CD4-positive, alpha-beta T cell treated with Interleukin-2 at 100 ng/mL for 4 hours (primary cell): ENCODE results near the gene IRGQ.
"Not testable (repeated sequence)": the region's sequence is repeated elsewhere in the genome, so short reads cannot be mapped to it uniquely, and the experiment has no call there.

Experiments
- DNase-seq: peaks from one replicate; pipeline ENCODE4 v3.0.0-alpha.2; 2020; ENCODE audit warnings: low spot score

The IRGQ gene

DNA sequence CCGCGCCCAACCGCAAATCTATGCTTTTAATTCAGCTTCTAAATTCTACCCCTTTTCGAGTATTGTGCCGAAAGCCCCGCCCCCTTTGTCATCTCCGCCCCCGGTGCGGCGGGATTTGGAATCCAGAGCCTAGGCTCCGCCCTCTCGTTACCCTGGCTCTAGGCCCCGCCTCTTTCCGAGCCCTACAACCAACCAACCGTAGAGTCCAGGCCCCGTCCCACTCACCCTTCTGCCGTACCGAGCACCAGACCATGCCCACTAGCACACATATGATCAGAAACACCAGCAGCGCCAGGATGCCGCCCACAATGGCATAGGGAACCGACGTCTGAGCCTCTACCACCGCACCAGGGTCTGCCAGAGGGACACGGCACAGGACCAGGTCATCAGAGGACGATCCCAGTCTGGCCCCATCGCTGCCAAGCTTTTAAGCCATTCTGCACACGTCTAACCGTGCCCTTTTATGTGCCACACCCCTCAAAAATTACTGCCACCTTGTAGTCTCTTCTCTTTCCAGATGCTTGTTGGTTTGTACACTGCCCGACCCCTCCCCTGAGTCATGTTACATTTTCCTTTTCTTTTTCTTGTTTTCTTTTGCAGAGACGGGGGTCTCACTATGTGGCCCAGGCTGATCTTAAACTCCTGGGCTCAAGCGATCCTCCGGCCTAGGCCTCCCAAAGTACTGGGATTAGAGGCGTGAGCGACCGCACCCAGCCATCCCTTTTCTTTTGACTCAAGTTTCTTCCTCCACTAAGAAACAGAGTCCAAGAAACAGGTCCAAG, 28.1 kb upstream of the IRGQ start:
- no peak for DNase-seq

DNA sequence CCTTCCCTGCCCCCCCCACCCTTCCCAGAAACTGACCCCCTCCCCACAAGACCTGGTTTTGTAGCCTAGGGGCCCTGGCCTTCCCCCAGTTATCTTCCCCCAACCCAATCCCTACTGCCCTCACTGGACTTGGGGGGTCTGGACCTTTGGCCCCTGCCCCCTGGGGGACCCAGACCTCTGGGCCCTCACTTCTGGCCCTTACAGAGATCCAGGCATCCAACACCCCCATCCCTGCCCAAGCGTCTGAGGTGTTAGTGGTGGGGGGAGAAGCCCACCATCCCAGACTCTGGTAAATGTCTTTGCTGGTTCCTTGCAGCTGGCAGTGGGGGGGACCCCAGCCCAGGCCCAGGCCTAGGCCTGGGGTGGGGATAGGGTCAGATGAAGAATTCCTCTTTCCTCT, 27.0 kb upstream of the IRGQ start:
- no peak for DNase-seq

GRCh38 chr19:43622070-43622469, 26.1 kb upstream of the IRGQ start:
- DNase-seq = no peak

DNA sequence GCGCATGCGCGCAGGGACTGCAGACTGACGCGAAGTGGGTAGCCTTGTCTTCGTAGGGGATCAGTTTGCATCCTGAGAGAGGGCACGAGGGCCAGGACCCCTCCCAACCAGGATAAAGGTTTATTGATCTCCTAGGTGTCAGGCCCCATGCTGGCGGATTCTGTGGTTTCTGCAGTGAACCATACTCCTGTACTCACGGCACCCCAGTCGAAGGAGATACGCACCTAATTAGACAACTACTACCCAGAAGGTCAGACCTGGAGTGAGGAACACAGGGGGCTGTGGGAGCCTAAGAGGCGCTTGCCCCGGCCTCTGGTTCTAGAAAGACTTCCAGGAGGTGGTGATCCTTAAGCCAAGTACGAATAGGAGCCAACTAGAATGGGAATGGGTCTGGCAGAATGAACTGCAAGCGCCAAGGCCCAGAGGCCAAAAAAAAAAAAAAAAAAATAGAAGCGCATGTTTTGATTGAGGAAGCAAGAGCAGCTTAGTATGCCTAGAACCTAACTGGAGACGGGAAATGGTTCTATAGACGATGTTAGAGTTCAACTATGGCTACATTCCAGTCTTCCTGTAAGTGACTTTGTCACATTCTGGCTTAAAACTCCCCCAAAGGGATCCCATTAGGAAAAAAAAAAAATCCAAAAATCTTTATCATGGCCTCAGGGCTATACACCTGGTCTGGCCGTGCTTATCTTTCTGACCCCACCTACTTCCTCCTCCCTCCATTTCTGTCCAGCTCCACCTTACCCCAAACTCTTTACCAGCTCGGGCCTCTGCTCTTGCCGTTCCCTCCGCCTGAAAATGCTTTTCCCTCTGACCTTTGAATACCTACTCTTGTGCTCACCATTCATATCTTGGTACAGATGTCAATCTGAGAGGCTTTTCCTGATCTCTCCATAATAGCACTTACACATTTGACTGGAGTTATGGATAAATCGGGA, 24.4 kb upstream of the IRGQ start:
- no peak for DNase-seq

DNA sequence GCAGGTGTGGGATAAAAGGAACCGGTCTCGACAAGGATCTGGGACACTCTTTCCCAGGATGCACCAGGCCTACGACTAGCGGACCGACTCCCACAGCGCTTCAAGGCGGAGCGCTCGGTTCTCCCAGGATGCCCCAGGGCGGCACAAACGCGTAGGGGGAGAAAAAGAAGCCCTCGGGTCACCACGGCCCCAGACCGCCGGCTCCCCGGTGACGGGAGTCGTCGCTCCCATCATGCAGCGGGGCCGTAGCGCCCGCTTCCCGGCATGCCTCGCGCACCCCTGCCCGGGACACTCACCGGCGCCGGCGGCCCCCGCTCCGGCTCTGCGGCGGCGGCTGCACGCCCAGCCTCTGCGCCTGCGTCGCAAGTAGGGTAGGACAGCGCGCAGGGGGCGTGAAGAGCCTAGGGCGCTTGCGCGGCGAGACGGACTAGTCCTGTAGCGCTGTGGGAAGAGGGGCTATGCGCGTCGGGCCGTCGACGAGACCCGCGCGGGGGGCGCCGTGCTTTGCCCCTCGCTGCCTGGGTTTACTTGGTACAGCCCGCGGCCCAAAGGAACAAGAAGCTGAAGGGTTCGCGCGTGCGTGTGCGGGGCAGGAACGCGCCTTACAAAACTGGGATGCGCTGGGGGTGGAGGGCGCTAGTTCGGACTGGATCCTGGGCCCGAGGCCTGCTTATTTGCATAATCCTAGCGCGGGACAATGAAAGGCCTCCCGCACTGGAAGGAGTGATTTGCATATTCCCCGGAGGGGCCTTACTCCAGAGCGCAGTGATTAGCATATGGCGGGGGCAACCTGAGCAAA, 23.5 kb upstream of the IRGQ start, which contains the start of gene ZNF428:
ZNF428 (minus strand) TSS at position 368 of the 799 bp plus-strand sequence. CDS start 5,325 bp downstream, outside the sequence.
- DNase-seq = peak; percentile 88

GRCh38 chr19:43618921-43619261, 23.0 kb upstream of the IRGQ start:
- peak; percentile 34 for DNase-seq

- DNase-seq = no peak
Measured at GRCh38 chr19:43616954-43617353, 21.0 kb upstream of the IRGQ start.

- DNase-seq = no peak
Measured at GRCh38 chr19:43616306-43616705, 20.4 kb upstream of the IRGQ start.

DNA sequence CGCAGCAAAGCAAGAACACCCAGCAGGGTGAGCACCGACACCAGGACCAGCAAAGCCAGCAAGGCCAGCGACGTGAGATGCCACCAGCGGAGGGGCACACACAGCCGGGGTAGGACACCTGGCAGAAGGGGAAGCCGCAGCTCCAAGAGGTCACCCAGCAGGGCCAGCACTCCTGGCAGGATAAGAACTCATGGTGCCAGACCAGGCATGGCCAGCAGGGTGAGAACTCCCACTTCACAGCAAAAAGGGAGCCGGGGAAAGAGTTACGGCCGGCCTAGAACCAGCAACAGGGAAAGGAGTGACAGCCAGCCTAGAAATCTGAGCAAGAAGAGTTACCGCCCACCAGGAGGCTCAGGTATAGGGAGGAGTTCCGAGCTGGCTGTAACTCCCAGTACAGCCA, 16.4 kb upstream of the IRGQ start:
- DNase-seq = no peak

DNA sequence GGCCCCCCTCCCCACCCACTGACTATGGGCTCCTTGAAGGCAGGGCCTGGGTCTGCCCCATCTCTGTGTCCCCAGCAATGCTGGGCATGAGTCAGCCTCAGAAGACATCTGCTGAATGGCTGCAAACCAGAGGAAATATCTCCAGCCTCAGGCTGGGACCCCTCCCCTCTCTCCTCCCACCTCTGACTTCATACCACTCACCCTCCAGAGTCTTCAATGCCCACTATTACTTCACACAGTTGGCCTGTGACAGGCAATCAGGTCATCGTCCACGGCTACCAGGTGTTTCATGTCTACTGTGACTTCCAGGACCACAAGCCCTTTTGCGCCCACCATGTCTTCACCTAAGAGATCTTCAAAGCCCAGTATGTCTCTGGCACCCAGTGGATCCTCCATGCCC, 15.9 kb upstream of the IRGQ start, which contains the start of gene SRRM5:
SRRM5 (plus strand) TSS at position 301 of the 400 bp plus-strand sequence; CDS start at position 335, 34 bp downstream.
- DNase-seq = no peak

- DNase-seq = no peak
Measured at GRCh38 chr19:43610493-43610892, 14.6 kb upstream of the IRGQ start.

GRCh38 chr19:43609872-43610271, 13.9 kb upstream of the IRGQ start:
- no peak for DNase-seq

DNA sequence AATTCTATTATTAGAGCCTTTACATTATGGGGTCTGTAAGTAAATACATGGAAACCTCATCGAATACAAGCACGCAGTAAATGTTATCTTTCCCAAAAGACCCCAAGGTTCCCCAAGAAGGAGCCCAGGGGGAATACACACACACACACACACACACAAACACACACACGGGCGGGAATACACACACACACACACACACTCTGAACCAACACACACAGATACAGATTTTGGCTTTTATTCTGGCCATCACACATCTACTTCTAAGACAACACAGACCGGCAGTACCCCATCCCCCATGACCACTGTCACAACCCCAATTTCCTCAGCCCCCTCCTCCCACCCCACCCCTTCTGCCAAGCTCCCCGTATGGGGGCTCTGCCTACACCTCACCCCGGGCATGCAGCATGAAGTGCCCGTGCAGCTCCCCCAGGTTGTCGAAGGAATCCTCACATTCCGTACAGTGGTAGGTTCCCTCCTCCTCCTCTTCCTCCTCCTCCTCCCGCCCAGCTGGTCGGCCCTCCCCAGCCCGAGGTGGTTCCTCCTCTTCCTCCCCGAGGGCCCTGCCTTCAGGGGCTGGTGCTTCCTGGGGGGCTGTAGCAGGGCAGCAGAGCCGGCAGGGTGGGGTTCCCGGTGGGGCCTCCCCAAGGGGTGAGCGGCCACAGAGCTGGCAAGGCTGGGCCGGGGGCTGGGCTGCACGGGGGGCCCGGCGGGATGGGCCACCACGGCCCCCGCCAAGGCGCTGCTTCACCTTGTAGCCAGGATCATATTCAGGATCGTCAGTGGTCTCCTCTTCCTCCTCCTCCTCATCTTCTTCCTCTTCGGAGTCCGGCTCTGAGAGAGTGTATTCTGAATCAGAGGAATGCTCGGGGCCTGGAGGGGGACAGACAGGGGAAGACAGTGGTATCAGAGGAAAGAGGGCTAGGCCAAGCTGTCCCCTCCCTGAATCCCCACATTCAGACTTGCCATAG, 11.6 kb upstream of the IRGQ start:
- DNase-seq = no peak

DNA sequence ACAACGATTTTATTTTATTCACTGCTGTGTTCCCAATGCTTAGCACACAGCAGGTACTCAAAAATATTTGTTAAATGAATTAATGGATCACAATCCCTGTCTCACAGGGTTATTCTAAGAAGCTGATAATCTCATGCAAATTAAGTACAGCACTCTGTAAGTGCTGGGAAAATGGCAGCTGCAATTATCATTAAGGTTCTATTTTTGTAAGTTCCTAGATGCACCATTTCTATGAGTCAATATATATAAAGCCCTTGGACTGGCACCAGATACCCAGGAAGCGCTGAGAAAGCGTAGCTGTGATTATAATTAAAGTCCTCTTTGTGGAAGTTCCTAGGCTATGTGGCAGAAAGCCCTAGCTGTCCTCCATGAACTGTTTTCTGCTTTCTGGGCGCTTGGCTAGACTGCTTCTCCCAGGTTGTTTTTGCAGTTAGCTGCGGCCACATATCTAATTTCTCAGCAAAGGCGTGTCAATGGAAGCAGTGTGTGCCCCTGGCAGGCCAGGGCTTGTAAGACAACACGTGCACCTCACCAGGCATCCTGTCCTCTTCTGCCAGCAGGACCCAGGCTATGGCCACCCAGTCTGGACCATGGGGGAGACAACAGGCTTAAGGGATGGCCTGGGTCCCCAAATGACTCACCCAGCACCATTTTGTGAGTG, 10.8 kb upstream of the IRGQ start:
- no peak for DNase-seq

DNA sequence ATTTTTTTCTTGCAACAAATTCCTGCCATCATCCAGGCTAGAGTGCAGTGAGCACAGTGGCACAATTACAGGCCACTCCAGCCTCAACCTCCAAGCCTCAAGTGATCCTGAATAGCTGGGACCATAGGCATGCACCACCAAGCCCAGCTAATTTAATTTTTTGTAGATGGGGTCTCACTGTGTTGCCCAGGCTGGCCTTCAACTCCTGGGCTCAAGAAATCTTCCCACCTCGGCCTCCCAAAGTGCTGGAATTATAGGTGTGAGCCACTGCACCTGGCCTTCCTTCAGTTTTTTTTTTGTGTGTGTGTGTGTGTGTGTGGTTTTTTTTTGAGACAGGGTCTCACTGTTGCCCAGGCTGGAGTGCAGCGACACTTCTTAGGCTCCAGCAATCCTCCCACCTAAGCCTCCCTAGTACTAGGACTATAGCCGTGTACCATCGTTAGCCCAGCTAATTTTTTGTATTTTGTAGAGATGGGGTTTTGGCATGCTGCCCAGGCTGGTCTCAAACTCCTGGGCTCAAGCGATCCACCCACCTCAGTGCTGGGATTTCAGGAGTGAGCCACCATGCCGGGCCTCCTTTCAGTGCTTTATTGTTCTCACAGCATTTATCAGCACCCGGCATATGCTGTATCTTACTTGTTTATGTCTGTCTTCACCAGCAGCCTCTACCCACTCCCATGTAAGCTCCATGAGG, 10.1 kb upstream of the IRGQ start:
- DNase-seq = no peak

DNA sequence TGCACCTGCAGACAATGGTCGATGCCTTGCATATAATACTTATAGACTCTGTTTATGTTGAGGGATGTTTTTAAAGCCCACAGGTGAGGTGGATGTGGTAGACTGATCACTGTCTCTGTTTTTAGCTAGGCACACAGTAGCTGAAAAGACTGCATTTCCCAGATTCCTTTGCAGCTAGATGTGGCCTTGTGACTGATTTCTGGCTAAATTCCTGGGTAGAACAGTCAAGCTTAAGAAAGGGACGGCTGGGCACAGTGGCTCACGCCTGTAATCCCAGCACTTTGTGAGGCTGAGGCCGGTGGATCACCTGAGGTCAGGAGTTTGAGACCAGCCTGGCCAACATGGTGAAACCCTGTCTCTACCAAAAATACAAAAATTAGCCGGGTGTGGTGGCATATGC, 4.4 kb upstream of the IRGQ start:
- DNase-seq = not testable (repeated sequence)

DNA sequence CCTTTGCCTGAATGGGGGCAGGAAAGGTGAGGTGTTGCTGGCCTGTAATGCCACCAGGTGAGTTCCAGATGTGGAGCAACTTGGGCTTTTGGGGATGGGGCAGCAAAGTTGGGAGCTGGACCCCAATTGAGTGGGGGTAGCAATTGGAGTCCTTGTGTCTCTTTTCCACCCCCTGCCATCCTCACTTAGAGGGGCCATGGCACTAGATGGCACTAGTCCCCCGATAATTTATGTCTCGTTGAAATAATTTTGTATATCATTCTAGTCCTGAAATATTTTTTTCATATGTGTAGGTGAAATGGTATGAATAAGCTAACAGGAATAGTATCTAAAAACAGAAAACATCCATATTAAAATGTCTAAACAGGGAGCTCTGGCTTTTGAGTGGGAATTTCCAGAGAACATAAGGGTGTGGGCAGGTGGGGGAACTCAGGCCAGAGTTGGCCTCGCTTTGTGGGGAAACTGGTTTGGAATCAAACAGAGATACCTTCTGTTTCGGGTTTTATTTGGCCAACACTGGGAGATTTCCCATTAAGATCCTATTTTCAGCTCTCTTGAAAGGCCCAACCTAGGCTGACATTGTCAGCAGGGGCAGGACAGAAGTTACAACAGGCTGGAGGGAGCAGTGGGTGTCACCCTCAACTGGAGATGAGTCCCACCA, 3.8 kb upstream of the IRGQ start:
- no peak for DNase-seq

DNA sequence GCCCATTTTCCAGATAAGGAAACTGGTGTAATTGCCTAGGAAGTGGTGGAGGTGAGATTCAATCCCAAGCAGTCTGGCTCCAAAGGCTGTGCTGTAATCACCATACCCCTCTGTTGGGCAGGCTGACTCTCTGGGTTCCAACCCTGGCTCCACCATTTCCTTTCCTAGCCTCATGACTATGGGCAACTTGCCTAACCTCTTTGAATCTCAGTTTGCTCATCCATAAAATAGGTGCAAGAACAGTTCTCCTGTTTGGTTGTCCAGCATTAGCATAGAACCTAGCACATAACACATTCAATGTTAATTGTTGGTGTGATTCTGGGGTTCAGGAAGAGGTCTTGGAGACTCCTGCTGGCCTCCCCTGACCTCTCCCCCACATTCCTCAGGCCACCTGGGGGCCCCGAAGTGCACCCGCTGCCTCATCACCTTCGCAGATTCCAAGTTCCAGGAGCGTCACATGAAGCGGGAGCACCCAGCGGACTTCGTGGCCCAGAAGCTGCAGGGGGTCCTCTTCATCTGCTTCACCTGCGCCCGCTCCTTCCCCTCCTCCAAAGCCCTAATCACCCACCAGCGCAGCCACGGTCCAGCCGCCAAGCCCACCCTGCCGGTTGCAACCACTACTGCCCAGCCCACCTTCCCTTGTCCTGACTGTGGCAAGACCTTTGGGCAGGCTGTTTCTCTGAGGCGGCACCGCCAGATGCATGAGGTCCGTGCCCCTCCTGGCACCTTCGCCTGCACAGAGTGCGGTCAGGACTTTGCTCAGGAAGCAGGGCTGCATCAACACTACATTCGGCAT, 2.7 kb upstream of the IRGQ start:
- no peak for DNase-seq
